NCI-H526 (cell line): ENCODE measurements around the gene CEP43.

ENCODE experiments used
- DNase-seq, 2 experiments: peaks; one replicate each; lab custom pipeline; 2025; lab: John Stamatoyannopoulos, UW

Gene CEP43

DNA sequence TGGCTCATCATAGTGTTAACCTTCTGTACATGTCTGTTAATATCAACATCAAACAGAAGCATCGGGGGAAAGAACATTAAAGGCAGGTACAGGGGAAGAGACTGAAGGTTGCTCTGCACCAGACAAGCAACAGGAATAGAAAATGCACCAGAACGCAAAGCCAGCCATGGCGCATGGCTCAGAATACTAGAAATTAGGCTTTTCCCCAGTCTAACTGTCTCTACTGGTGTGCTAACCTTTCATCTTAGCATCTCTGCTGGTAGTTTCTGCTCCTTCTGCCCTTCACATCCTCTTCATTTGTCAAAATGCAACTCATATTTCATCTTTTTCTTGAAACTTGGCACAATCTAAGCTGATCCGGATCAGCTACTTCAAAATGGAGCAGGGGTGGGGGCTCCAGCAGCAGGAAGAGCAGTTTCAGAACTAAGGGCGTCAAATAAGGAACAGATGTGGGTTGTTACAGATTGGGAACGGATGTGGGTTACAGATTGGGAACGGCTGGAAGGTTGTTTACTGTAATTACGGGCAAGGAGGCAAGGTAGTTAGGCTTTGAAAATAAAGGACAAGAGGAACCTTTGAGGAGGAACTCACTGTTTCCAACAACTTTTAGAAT lies 29.7 kb upstream of the CEP43 start:
- no peak for DNase-seq

DNA sequence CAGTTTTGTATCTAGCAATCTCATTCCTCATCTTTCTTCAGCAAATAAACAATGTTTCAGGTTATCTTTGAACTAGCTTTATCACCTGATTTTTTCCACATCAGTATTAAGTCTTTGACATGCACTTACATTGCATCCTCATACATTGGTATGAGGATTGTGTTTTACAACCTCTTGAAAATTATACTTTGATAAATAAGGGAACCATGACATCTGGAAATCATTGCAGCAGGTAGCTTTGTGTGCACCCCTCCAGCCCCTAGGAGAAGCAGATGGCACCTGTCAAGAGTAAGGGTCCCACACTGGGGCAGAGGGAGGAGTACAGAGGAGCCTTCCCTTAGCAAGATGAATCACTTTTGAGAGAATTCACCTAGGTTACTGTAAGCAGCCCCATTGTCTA lies 29.1 kb upstream of the CEP43 start:
- DNase-seq: no peak

DNA sequence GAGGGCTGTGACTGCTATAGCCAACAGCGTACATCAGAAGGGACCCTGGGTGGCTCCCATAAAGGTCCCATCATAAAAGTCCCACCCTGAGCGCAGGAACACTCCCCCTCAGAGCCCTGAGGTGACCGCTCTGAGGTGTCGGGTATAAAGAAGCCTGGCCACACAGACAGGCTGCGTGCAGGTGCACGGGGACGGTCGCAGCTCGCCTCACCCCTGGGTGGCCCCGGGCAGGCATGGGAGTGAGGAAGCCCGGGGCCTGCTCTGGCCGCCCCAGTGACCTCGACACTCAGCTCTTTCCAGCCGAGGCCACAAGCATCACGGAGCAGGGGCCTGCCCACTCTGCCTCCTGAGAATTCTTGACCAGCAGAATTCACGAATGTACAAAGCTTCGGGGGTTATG lies 28.4 kb upstream of the CEP43 start:
- DNase-seq: no peak

DNA sequence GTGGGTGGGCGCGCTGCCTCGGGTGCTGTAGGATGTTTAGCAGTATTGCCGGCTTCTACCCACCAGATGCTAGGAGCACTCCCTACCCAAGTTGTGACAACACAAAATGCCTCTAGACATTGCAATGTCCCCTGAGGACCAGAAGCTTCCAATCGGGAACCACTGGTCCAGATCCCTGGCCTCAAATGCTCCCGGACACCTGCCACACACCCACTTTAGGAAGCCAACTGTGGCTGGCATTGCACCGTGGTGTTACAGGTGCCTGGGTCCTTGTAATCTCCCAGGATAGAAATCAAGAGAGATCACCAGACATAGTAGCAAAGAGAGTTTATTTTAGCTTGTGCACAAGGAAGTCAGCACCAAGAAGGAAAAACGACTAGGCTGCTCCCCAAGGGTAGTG lies 27.9 kb upstream of the CEP43 start:
- no peak for DNase-seq

DNA sequence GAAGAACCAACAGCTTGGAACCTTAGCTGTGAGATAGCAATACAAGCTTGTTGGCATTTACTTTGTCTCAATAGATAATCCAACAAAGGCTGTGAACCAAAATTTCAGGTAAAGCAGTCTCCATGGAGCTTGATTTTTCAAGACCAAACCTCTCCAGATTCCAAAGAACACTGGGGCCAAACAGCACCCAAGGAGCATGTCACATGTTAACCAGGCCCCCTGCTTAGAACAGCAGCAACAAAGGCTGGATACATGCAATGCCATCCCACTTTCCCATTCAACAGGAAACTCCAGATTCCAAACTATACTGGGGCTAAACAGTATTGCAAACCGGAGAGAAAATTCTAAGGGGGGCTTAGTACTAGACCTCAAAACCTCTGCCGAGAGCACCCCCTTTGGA lies 27.1 kb upstream of the CEP43 start:
- DNase-seq: no peak

DNA sequence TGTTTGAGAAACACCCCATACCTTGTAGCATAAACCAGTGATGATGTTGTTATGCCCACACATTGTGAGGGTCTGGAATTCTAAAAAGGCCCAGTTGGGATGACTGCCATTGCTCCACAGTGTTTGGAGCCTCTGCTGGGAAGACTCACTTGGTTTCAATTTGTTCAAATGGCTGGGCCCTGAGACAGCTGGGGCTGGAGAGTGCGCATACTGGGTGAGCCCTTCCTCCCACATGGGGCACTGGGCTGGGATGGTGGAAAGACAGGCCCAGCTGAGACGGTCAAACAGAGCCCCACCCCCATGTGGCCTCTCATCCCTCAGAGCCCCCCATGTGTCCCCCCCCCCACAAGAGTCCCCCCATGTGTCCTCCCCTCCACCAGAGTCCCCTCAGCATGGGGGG lies 22.6 kb upstream of the CEP43 start:
- DNase-seq: no peak

DNA sequence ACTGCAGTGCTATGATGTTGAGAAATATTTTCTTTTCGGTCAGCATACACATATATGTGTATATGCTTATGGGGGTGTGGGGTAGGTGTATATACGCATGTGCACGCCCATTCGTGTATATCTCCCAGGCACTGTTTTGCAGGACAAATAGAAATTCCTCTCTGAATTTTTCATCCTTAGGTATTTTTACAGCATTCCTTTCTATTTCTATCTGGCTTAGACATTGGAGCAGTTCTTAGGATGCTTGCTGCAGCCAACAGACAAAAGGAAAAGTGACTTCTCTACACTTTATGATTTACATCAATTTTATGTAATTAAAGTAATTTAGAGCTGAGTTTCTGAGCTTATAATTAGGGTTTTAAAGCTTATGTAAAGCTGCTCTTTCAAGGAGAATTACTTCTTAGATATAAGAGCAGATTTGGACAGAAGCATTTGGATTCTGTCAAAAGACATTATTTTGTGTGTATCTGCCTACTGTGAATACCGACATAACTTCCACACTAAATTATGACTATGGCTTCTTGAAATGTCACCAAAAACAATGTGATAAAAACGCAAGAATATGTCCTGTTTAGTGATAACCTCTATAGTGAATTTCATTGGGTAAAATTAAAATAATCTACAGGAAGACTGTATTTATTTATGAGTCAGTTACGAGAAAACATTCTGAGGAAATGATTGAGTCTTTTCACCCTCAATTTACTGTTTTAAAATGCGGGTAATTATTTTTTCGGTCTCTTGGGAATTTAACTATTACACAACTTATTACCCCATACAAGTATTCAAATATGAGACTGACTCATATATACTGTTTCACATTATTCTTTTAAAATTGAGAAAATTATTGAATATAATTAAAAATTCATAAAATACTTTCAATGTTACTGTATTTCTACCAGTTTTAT lies 21.3 kb upstream of the CEP43 start:
- no peak for DNase-seq

DNA sequence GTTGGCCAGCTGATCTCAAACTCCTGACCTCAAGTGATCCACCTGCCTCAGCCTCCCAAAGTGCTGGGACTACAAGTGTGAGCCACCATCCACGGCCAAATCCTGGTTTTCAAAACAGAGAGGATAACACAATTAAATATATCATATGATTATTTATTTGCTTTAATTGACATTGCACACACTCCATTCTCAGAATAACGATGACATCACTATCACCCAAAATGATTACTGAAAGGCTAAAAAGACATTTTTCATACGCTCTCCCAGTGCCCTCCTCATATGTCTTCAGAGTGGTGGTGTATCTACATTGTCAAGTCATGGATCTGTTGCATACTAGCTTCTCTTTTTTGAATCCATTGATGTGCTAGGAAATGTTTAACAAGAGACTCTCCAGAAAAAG lies 18.5 kb upstream of the CEP43 start:
- DNase-seq: no peak

DNA sequence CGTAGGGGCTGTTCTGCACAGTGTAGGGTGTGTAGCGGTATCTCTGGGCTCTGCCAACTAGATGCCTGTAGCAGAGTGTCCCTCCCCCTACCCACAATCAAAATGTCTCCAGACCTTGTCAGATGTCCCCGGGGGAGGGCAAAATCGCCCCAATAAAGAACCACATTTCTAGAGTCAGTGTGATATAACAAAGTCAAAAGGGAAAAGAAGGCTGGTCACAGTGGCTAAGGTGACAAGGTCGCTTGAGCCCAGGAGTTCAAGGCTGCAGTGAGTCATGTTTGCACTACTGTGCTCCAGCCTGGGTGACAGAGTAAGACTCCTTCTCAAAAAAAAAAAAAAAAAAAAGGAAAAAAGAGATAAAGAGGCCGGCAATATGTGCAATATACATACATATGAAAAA lies 11.7 kb upstream of the CEP43 start:
- no peak for DNase-seq

DNA sequence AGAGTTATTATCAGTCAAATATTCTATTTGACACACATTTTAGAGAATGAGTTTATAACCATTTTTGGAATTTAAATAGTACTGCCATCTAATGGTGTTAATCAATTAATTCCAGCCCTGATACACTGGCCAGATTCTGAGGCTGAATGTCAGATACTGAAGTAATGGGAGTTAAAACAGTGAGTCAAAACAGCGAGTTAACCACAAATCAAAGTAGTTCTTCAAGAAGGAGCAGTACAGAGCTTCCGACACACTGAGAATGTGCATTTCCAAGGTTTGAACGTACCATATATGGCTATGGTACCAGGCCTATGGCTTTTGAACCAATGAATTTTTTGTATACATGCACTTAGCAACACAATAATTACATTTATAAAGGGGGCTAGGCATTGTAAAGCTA lies 11.3 kb upstream of the CEP43 start:
- DNase-seq: no peak

DNA sequence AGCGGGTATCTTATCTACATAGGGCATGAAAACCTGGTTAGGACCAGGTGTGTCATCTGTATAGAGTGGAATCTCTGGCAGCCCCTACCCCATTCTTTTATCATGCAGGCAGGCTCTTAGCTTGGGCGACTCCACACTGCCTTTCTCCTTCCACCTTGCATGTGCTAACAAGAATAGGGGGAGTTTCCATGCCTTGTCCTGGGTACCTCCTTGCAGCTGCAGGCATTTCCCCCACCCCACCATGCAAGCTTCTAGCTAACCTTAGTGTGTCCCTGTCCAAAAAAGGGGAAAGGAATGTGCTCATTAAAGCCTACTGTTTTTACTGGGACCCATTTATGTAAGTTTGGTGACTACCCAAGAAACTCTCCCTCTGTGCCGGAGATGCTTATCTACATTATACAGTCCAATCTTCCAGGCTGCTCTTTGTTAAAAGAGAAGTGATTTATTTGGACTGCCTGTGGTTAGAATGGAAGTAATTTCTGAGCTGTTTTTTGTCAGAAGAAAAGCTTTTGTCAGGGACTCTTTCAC lies 10.5 kb upstream of the CEP43 start:
- DNase-seq: no peak

DNA sequence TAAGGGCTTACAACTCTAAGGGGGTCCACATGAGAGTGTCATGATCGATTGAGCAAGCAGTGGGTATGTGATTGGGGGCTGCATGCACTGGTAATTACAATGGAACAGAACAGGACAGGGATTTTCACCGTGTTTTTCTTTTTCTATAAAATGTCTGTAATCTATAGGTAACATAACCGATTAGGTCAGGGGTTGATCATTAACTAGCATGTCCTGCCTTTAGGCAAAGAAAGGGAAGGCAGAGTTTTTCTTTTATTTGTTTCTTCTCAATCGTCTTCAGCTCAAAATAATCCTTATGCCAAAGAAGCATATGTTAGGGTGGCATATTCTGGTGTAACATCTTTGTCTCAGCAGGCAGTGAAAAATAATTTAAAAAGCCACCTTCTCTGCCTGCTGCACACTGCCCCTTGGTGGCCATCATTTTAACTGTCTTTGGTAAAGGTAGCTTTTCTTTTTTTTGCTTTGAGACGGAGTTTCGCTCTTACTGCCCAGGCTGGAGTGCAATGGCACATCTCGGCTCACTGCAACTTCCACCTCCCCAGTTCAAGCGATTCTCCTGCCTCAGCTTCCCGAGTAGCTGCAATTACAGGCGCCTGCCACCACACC lies 9.7 kb upstream of the CEP43 start:
- DNase-seq: peak in 1 of 2 experiments; percentile 47

DNA sequence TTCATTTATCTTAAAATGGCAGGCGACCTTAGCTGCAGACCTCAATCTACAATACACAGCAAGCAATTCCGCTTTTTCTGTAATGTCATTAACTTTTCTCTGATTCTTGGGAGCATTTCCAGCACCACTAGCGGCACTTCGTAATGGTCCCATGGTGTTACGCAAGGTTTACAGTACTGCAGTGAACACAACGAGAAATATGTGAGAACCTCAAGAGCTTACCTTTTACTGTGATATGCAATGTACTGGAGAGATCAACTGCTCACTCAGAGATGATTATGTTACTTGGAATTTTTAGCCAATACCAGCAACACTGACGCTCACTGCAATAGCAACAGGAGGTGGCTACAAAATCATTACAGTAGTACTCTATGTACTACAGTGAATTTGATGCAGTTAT lies 2.8 kb upstream of the CEP43 start:
- no peak for DNase-seq

DNA sequence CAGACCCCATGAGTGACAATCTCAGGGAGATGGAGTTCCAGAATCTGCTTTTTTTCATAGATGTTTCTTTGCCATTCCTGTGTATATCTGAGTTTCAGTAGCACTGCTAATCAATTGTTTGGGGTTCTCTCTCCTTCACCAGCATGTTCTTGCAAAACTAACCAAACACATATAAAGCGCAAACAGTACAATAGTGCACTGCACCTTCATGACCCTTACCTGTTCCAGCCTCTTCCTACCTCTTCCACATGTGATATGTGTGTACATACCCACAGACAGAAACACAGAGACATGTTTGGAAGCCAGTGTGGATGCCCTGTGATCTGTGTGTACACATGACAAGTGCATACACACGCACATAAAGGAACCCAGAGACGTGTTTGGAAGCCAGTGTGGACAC lies 1.8 kb upstream of the CEP43 start:
- DNase-seq: no peak

DNA sequence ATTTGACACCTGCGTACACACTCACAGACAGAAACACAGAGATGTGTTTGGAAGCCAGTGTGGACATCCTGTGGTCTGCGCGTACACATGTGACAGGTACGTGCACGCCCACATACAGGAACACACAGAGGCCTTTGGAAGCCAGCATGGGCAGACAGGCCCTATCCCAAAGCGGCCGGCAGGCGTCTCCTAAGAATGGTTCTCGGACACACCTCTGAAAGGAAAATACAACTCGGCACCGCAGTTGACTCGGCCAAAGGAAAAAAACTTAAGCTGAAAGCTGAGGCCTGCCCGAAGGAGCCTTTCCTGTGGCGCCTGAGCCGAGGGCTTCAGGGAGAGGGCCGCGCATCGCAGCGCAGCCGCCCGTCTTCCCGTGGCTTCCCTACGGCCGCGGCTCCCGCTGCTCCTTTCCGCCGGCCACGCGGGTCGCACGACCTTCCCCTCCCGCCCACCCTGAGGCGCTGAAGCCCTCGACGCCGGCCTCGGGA lies 1.4 kb upstream of the CEP43 start:
- peak; percentile 73 to 86 for DNase-seq

DNA sequence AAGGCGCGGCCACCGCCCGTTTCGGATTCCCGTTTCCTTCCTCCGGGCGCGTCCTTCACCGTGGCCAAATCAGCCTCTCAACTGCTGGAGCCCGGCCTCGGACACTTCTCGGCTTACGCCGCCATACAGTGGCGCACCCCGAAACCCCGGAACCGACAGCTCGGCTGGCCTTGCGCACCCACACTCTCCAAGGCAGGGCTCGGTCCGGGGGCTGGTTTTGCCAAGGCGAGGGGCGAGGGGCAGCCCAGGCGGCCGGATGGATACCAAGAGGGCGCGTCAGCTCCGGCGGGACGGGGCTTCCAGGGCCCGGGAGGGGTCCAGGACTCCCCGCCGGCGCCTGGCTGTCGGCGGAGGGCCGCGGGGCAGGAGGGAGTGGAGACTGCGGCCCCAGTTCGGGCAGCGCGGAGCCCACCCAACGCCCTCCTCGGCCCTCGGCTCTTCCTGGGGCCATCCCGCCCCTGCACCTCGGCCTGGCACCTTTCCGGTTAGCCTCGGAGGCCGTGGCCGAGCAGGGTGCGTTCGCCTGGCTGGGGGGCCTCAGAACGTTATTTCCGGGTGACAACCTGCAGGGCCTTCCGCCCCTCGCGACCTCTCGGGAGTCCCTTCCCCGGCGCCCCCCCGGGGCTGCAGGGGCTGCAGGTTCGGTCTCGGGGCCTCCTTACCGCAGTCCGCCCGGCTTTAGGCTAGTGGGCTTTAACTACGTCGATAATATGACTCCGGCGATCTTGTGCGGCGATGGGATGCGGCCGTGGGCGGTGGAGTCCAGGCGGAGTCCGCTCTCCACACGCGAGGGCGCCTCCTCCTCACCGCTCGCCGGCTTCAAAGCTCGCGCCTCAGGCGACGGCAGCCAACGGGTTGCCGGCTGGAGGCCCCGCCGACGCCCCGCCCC lies 697 bp upstream of the CEP43 start:
- DNase-seq: no peak

DNA sequence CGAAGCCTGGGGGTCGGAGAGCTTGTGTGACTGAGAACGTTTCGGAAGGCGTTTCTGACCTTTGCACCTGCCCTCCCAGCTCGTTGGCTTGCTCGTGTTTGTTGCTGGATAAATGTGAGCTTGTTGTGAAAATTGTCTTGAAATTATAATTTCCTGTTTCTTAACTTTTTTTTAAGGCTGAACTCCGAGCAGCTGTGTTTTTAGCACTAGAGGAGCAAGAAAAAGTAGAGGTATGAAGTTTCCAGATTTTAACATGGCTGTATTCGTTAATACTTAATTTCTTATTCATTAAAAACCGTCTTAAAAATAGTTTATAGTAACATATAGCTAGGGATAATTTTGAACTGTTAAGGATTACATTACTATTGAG lies 672 bp downstream of the CEP43 start:
- DNase-seq: no peak

DNA sequence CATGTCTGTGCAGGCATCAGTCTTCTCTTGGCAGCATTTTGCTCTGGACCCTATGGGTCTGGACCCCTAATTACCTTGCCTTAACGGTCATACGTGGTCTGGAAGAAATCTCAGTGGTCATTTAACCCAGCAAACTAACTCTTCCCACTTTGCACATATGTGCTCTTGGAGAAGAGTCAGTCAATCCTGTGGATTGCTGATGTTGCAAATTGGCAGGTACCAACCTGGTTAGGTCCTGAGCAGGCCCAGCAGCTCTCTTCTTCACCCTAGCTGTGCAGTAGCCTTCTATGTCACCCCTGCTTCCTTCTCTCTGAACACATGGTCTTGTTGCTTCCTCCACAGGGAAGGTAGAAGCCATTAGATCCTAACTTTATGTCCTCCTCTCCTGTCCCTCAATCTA lies 1.6 kb downstream of the CEP43 start:
- DNase-seq: no peak

DNA sequence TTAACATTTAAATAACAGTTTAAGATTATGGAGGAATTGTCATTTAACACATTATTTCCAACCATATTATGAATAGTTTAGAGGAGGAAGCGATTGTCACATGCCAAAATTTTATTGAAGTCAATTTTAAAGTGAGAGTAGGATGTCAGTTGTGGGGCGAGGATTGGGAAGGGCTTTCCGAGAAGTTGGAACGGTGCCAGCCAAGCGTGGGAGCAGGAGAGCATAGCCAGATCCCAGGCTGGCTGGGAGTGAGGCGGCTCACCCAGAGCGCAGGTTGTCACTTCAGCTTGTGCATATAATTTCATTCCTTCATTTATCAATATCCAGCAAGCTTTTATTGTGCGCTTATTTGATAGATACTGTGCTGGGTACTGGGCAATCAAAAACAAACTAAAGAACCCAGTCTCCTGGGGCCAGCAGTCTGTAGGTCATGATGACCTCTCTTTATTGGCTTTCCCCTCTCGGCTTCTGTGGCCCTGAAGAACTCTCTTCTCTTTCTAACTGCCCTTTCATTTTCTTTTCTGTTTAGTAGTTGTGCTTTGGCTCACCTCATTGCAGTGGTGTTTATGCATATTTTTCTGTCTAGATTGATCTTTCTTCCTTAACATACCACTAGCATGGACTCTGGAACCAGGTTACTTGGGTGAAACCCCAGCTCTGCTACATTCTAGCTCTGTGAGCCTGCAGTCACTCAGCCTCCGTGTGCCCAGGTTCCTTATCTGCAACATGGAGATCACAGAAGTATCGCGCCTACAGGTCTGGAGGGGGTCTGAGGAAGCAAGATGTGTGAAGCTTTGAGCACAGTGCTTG lies 6.4 kb downstream of the CEP43 start:
- DNase-seq: no peak

DNA sequence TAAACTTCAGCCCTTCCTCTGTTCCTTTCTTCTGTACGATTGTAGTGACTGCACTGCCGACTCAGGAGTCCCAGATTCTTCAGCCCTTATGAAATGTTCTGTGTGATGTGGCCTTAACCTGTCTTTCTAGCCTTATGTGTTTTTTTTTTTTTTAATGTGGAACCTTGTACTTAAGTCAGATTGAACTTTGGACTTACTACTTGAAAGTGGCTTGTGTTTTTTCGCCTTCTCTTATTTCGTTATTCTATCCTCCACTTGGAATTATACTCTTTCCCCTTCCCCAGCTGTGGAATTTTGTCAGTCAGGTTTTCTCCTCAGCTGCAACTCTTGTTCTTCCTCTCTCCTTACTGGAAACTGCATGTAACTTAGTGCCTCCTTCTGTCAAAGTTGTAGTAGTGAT lies 8.8 kb downstream of the CEP43 start:
- no peak for DNase-seq

DNA sequence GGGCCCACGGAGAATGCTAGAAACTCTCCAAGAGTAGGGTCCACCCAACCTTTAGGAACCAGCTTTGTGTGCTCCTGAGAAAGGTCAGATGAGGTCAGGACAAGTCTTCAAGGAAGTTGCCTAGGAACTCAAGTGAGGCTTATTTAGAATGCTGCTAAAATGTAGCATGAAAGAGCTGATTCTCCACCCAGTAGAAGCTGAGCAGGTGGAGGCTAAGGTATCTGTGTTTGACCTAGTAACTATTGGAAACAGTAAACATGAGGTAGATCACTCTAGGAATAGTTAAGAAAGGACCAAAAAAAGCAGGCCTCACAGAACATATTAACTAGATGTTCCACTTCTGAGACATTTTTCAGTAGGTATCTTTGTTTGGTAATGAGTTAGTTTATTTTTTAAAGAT lies 13.9 kb downstream of the CEP43 start:
- no peak for DNase-seq
